ENCODE data around the gene AMELX. TPM values are rescaled to one million over a fixed set of nuclear protein-coding genes. Genes with fewer than 3 reads are reported as not detected.

Gene AMELX
- polyA plus RNA-seq, 2 donors: not detected

- Histone ChIP-seq H3K27me3 (ENCODE audit: control insufficient read depth in 1 of 2, insufficient read depth in 2 of 2, low read length in 2 of 2) (no peaks in the 10 kb centered on the region), H3K4me1 (ENCODE audit: control insufficient read depth in 2 of 2, insufficient read depth in 2 of 2, low read length in 1 of 2) (no peaks in the 10 kb centered on the region), H3K9me3 (ENCODE audit: control insufficient read depth in 2 of 2, insufficient read depth in 1 of 2, low read depth in 1 of 2, low read length in 1 of 2) (no peaks in the 10 kb centered on the region), H3K27ac (ENCODE audit: low read depth in 2 of 2, low read length in 1 of 2) (no peak overlapping the region), H3K4me3 (ENCODE audit: low read depth in 1 of 2, low read length in 2 of 2) (no peak overlapping the region), H3K36me3 (ENCODE audit: control insufficient read depth in 2 of 2, insufficient read depth in 2 of 2, low read length in 1 of 2) (no peaks in the 10 kb centered on the region)
- WGBS, 2 donors: 67 to 71% methylated on average over 3 of the region's 3 CpGs
Observed at GRCh38 chrX:11267425-11267824, 25.8 kb upstream of the AMELX start.

- no peak overlapping the region for H3K4me3 ChIP-seq (ENCODE audit: low read depth in 1 of 2, low read length in 2 of 2)
- no peaks in the 10 kb centered on the region for H3K36me3 ChIP-seq (ENCODE audit: control insufficient read depth in 2 of 2, insufficient read depth in 2 of 2, low read length in 1 of 2)
- 86% methylated on average over 3 of the region's 3 CpGs for WGBS, 2 donors
- no peaks in the 10 kb centered on the region for H3K4me1 ChIP-seq (ENCODE audit: control insufficient read depth in 2 of 2, insufficient read depth in 2 of 2, low read length in 1 of 2)
- H3K27ac ChIP-seq (ENCODE audit: low read depth in 2 of 2, low read length in 1 of 2): no peak overlapping the region
- H3K9me3 ChIP-seq (ENCODE audit: control insufficient read depth in 2 of 2, insufficient read depth in 1 of 2, low read depth in 1 of 2, low read length in 1 of 2): no peaks in the 10 kb centered on the region
- no peaks in the 10 kb centered on the region for H3K27me3 ChIP-seq (ENCODE audit: control insufficient read depth in 1 of 2, insufficient read depth in 2 of 2, low read length in 2 of 2)
Observed at GRCh38 chrX:11269006-11269405, 24.2 kb upstream of the AMELX start.

- H3K9me3 ChIP-seq (ENCODE audit: control insufficient read depth in 2 of 2, insufficient read depth in 1 of 2, low read depth in 1 of 2, low read length in 1 of 2): no peaks in the 10 kb centered on the region
- WGBS, 2 donors: 40 to 53% methylated on average over 3 of the region's 3 CpGs
Observed at GRCh38 chrX:11269996-11270395, 23.2 kb upstream of the AMELX start.

GRCh38 chrX:11272290-11272689 lies 20.9 kb upstream of the AMELX start:
- 66 to 74% methylated on average over 2 of the region's 2 CpGs for WGBS, 2 donors
- H3K27me3 ChIP-seq (ENCODE audit: control insufficient read depth in 1 of 2, insufficient read depth in 2 of 2, low read length in 2 of 2): no peaks in the 10 kb centered on the region
- no peaks in the 10 kb centered on the region for H3K36me3 ChIP-seq (ENCODE audit: control insufficient read depth in 2 of 2, insufficient read depth in 2 of 2, low read length in 1 of 2)
- H3K4me1 ChIP-seq (ENCODE audit: control insufficient read depth in 2 of 2, insufficient read depth in 2 of 2, low read length in 1 of 2): no peaks in the 10 kb centered on the region
- H3K9me3 ChIP-seq (ENCODE audit: control insufficient read depth in 2 of 2, insufficient read depth in 1 of 2, low read depth in 1 of 2, low read length in 1 of 2): no peaks in the 10 kb centered on the region
- no peak overlapping the region for H3K27ac ChIP-seq (ENCODE audit: low read depth in 2 of 2, low read length in 1 of 2)
- H3K4me3 ChIP-seq (ENCODE audit: low read depth in 1 of 2, low read length in 2 of 2): no peak overlapping the region

More at GRCh38 chrX:11269996-11270395, 23.2 kb upstream of the AMELX start:
- no peak overlapping the region for H3K27ac ChIP-seq (ENCODE audit: low read depth in 2 of 2, low read length in 1 of 2)
- H3K27me3 ChIP-seq (ENCODE audit: control insufficient read depth in 1 of 2, insufficient read depth in 2 of 2, low read length in 2 of 2): no peaks in the 10 kb centered on the region
- no peaks in the 10 kb centered on the region for H3K36me3 ChIP-seq (ENCODE audit: control insufficient read depth in 2 of 2, insufficient read depth in 2 of 2, low read length in 1 of 2)
- no peak overlapping the region for H3K4me3 ChIP-seq (ENCODE audit: low read depth in 1 of 2, low read length in 2 of 2)
- H3K4me1 ChIP-seq (ENCODE audit: control insufficient read depth in 2 of 2, insufficient read depth in 2 of 2, low read length in 1 of 2): no peaks in the 10 kb centered on the region

GRCh38 chrX:11272863-11273262 lies 20.4 kb upstream of the AMELX start:
- 68 to 88% methylated on average over 5 of the region's 5 CpGs for WGBS, 2 donors
- Histone ChIP-seq H3K9me3 (ENCODE audit: control insufficient read depth in 2 of 2, insufficient read depth in 1 of 2, low read depth in 1 of 2, low read length in 1 of 2) (no peaks in the 10 kb centered on the region), H3K4me1 (ENCODE audit: control insufficient read depth in 2 of 2, insufficient read depth in 2 of 2, low read length in 1 of 2) (no peaks in the 10 kb centered on the region), H3K36me3 (ENCODE audit: control insufficient read depth in 2 of 2, insufficient read depth in 2 of 2, low read length in 1 of 2) (no peaks in the 10 kb centered on the region), H3K4me3 (ENCODE audit: low read depth in 1 of 2, low read length in 2 of 2) (no peak overlapping the region), H3K27me3 (ENCODE audit: control insufficient read depth in 1 of 2, insufficient read depth in 2 of 2, low read length in 2 of 2) (no peaks in the 10 kb centered on the region), H3K27ac (ENCODE audit: low read depth in 2 of 2, low read length in 1 of 2) (no peak overlapping the region)

GRCh38 chrX:11273544-11273943 lies 19.7 kb upstream of the AMELX start:
- Histone ChIP-seq H3K27me3 (ENCODE audit: control insufficient read depth in 1 of 2, insufficient read depth in 2 of 2, low read length in 2 of 2) (no peaks in the 10 kb centered on the region), H3K27ac (ENCODE audit: low read depth in 2 of 2, low read length in 1 of 2) (no peak overlapping the region), H3K9me3 (ENCODE audit: control insufficient read depth in 2 of 2, insufficient read depth in 1 of 2, low read depth in 1 of 2, low read length in 1 of 2) (no peaks in the 10 kb centered on the region), H3K4me1 (ENCODE audit: control insufficient read depth in 2 of 2, insufficient read depth in 2 of 2, low read length in 1 of 2) (no peaks in the 10 kb centered on the region), H3K4me3 (ENCODE audit: low read depth in 1 of 2, low read length in 2 of 2) (no peak overlapping the region), H3K36me3 (ENCODE audit: control insufficient read depth in 2 of 2, insufficient read depth in 2 of 2, low read length in 1 of 2) (no peaks in the 10 kb centered on the region)
- WGBS, 2 donors: 79 to 84% methylated on average over 1 of the region's 1 CpG

GRCh38 chrX:11282043-11282442 lies 11.2 kb upstream of the AMELX start:
- WGBS, 2 donors: 34 to 66% methylated on average over 2 of the region's 2 CpGs
- Histone ChIP-seq H3K4me1 (ENCODE audit: control insufficient read depth in 2 of 2, insufficient read depth in 2 of 2, low read length in 1 of 2) (no peaks in the 10 kb centered on the region), H3K27me3 (ENCODE audit: control insufficient read depth in 1 of 2, insufficient read depth in 2 of 2, low read length in 2 of 2) (no peaks in the 10 kb centered on the region), H3K36me3 (ENCODE audit: control insufficient read depth in 2 of 2, insufficient read depth in 2 of 2, low read length in 1 of 2) (no peaks in the 10 kb centered on the region), H3K4me3 (ENCODE audit: low read depth in 1 of 2, low read length in 2 of 2) (no peak overlapping the region), H3K27ac (ENCODE audit: low read depth in 2 of 2, low read length in 1 of 2) (no peak overlapping the region), H3K9me3 (ENCODE audit: control insufficient read depth in 2 of 2, insufficient read depth in 1 of 2, low read depth in 1 of 2, low read length in 1 of 2) (no peaks in the 10 kb centered on the region)

GRCh38 chrX:11285651-11286050 lies 7.6 kb upstream of the AMELX start:
- Histone ChIP-seq H3K4me1 (ENCODE audit: control insufficient read depth in 2 of 2, insufficient read depth in 2 of 2, low read length in 1 of 2) (no peaks in the 10 kb centered on the region), H3K27ac (ENCODE audit: low read depth in 2 of 2, low read length in 1 of 2) (no peak overlapping the region), H3K4me3 (ENCODE audit: low read depth in 1 of 2, low read length in 2 of 2) (no peak overlapping the region), H3K27me3 (ENCODE audit: control insufficient read depth in 1 of 2, insufficient read depth in 2 of 2, low read length in 2 of 2) (no peaks in the 10 kb centered on the region), H3K9me3 (ENCODE audit: control insufficient read depth in 2 of 2, insufficient read depth in 1 of 2, low read depth in 1 of 2, low read length in 1 of 2) (no peaks in the 10 kb centered on the region), H3K36me3 (ENCODE audit: control insufficient read depth in 2 of 2, insufficient read depth in 2 of 2, low read length in 1 of 2) (no peaks in the 10 kb centered on the region)
- WGBS, 2 donors: 74 to 76% methylated on average over 3 of the region's 3 CpGs

GRCh38 chrX:11287505-11287904 lies 5.7 kb upstream of the AMELX start:
- Histone ChIP-seq H3K4me1 (ENCODE audit: control insufficient read depth in 2 of 2, insufficient read depth in 2 of 2, low read length in 1 of 2) (no peaks in the 10 kb centered on the region), H3K27me3 (ENCODE audit: control insufficient read depth in 1 of 2, insufficient read depth in 2 of 2, low read length in 2 of 2) (no peaks in the 10 kb centered on the region), H3K27ac (ENCODE audit: low read depth in 2 of 2, low read length in 1 of 2) (no peak overlapping the region), H3K9me3 (ENCODE audit: control insufficient read depth in 2 of 2, insufficient read depth in 1 of 2, low read depth in 1 of 2, low read length in 1 of 2) (no peaks in the 10 kb centered on the region), H3K4me3 (ENCODE audit: low read depth in 1 of 2, low read length in 2 of 2) (no peak overlapping the region), H3K36me3 (ENCODE audit: control insufficient read depth in 2 of 2, insufficient read depth in 2 of 2, low read length in 1 of 2) (no peaks in the 10 kb centered on the region)
- WGBS, 2 donors: 23 to 35% methylated on average over 1 of the region's 1 CpG

GRCh38 chrX:11290416-11291102 lies 2.7 kb upstream of the AMELX start:
- no peaks in the 10 kb centered on the region for H3K36me3 ChIP-seq (ENCODE audit: control insufficient read depth in 2 of 2, insufficient read depth in 2 of 2, low read length in 1 of 2)
- H3K4me1 ChIP-seq (ENCODE audit: control insufficient read depth in 2 of 2, insufficient read depth in 2 of 2, low read length in 1 of 2): no peaks in the 10 kb centered on the region
- H3K4me3 ChIP-seq (ENCODE audit: low read depth in 1 of 2, low read length in 2 of 2): no peak overlapping the region
- no peaks in the 10 kb centered on the region for H3K27me3 ChIP-seq (ENCODE audit: control insufficient read depth in 1 of 2, insufficient read depth in 2 of 2, low read length in 2 of 2)
- 71 to 85% methylated on average over 8 of the region's 8 CpGs for WGBS, 2 donors
- H3K9me3 ChIP-seq (ENCODE audit: control insufficient read depth in 2 of 2, insufficient read depth in 1 of 2, low read depth in 1 of 2, low read length in 1 of 2): no peaks in the 10 kb centered on the region
- no peak overlapping the region for H3K27ac ChIP-seq (ENCODE audit: low read depth in 2 of 2, low read length in 1 of 2)

Measured in esophagus (tissue), 2 donors.